Activated naive CD8-positive, alpha-beta T cell treated with anti-CD3 and anti-CD28 coated beads, Interleukin-2, amount 10 ng/mL, durations not matched to agents 7 days and 5 days (primary cell): ENCODE measurements around the gene CD200R1L. TPM values are rescaled to one million over a fixed set of nuclear protein-coding genes. Genes with fewer than 3 reads are reported as not detected.
"Not testable (repeated sequence)": the region's sequence is repeated elsewhere in the genome, so short reads cannot be mapped to it uniquely, and the experiment has no call there.

Experiments
- ATAC-seq: fragments of 150-1000 bp; cut with Tn5 transposase; one replicate; pipeline ENCODE4 v1.10.0; 2021; ENCODE audit warnings: low read depth, moderate library complexity
- POLR2A ChIA-PET: fragments of 350-600 bp; sonication (Branson Sonifier 250); formaldehyde crosslinking; loops from one replicate; lab custom pipeline; 2021; ENCODE audit warnings: antibody characterized with exemption; lab: Charles Lee
- DNase-seq: peaks from one replicate; pipeline ENCODE4 v3.0.0; 2021
- H3K27ac Mint-ChIP-seq: one replicate; pipeline ENCODE4 v1.8.0; 2022; ENCODE audit warnings: mild to moderate bottlenecking, mixed read lengths
- H3K27me3 Mint-ChIP-seq: one replicate; pipeline ENCODE4 v1.8.0; 2022; ENCODE audit warnings: mild to moderate bottlenecking, moderate library complexity, mixed read lengths
- H3K36me3 Mint-ChIP-seq: one replicate; pipeline ENCODE4 v1.8.0; 2021; ENCODE audit warnings: mild to moderate bottlenecking, mixed read lengths
- H3K4me1 Mint-ChIP-seq: one replicate; pipeline ENCODE4 v1.8.0; 2021; ENCODE audit warnings: mixed read lengths
- H3K4me3 Mint-ChIP-seq: one replicate; pipeline ENCODE4 v1.8.0; 2022; ENCODE audit warnings: mild to moderate bottlenecking, moderate library complexity, mixed read lengths
- H3K9me3 Mint-ChIP-seq: one replicate; pipeline ENCODE4 v1.8.0; 2021; ENCODE audit warnings: mixed read lengths
- total RNA-seq, 2 experiments: library from RNA; stranded (reverse); gene quantifications; one replicate each; pipeline ENCODE4 v1.2.3, GENCODE V29; 2021

Gene CD200R1L
- total RNA-seq, 2 experiments from 2014 or later, result not detected

GRCh38 chr3:112857526-112857925 lies 10.9 kb upstream of the CD200R1L start:
- no peak for ATAC-seq
- POLR2A ChIA-PET, result no interaction called here
- peaks cover 15% of the 10 kb centered on the region for H3K9me3 Mint-ChIP-seq
- peaks cover 23% of the 10 kb centered on the region for H3K4me1 Mint-ChIP-seq
- no peak for DNase-seq
- peaks cover 14% of the 10 kb centered on the region for H3K36me3 Mint-ChIP-seq
- no peaks in the 10 kb centered on the region for H3K27me3 Mint-ChIP-seq
- no peak overlapping the region for H3K27ac Mint-ChIP-seq
- peak overlapping the region; percentile 2 for H3K4me3 Mint-ChIP-seq

- H3K4me3 Mint-ChIP-seq, result peak overlapping the region; percentile 13
- ATAC-seq, result peak; percentile 74
- POLR2A ChIA-PET, result no interaction called here
- peaks cover 23% of the 10 kb centered on the region for H3K36me3 Mint-ChIP-seq
- H3K27ac Mint-ChIP-seq, result peak overlapping the region; percentile 52
- DNase-seq, result no peak
- no peaks in the 10 kb centered on the region for H3K27me3 Mint-ChIP-seq
- peaks cover 23% of the 10 kb centered on the region for H3K4me1 Mint-ChIP-seq
- H3K9me3 Mint-ChIP-seq, result peaks cover 23% of the 10 kb centered on the region
Measured at GRCh38 chr3:112856537-112856936, 9.9 kb upstream of the CD200R1L start.

GRCh38 chr3:112855883-112856282 lies 9.2 kb upstream of the CD200R1L start:
- peaks cover 23% of the 10 kb centered on the region for H3K4me1 Mint-ChIP-seq
- peaks cover 29% of the 10 kb centered on the region for H3K9me3 Mint-ChIP-seq
- ATAC-seq, result no peak
- no peaks in the 10 kb centered on the region for H3K27me3 Mint-ChIP-seq
- POLR2A ChIA-PET, result no interaction called here
- no peak for DNase-seq
- H3K36me3 Mint-ChIP-seq, result peaks cover 28% of the 10 kb centered on the region
- no peak overlapping the region for H3K4me3 Mint-ChIP-seq
- no peak overlapping the region for H3K27ac Mint-ChIP-seq

GRCh38 chr3:112855074-112855473 lies 8.4 kb upstream of the CD200R1L start:
- POLR2A ChIA-PET, H3K27me3 Mint-ChIP-seq, H3K27ac Mint-ChIP-seq, ATAC-seq, DNase-seq, H3K4me3 Mint-ChIP-seq: not testable (repeated sequence)
- H3K4me1 Mint-ChIP-seq, result peaks cover 23% of the 10 kb centered on the region
- H3K9me3 Mint-ChIP-seq, result peaks cover 37% of the 10 kb centered on the region
- peaks cover 36% of the 10 kb centered on the region for H3K36me3 Mint-ChIP-seq

GRCh38 chr3:112848196-112848595 lies 1.5 kb upstream of the CD200R1L start:
- Mint-ChIP-seq H3K36me3 (peaks cover 54% of the 10 kb centered on the region), H3K9me3 (peaks cover 46% of the 10 kb centered on the region)
- no peak for DNase-seq

GRCh38 chr3:112847692-112848091 lies 1.0 kb upstream of the CD200R1L start:
- Mint-ChIP-seq H3K9me3 (peaks cover 50% of the 10 kb centered on the region), H3K27ac (peak overlapping the region; percentile 88), H3K36me3 (peaks cover 57% of the 10 kb centered on the region), H3K27me3 (no peaks in the 10 kb centered on the region), H3K4me3 (peak overlapping the region; percentile 55), H3K4me1 (peaks cover 30% of the 10 kb centered on the region)
- POLR2A ChIA-PET, result interaction anchor here (0.7 to 1.1 kb wide), 2 partner anchors 36 to 127 kb away, joined by 3 read pairs; partner anchors contain the start of gene CD200R1
- peak; percentile 60 for DNase-seq
- ATAC-seq, result peak; percentile 88

More at GRCh38 chr3:112848196-112848595, 1.5 kb upstream of the CD200R1L start:
- peak; percentile 64 for ATAC-seq
- peak overlapping the region; percentile 55 for H3K4me3 Mint-ChIP-seq
- POLR2A ChIA-PET, result interaction anchor here (1.1 kb wide), 1 partner anchor 127 kb away, joined by 3 read pairs; the partner anchor contains the start of gene CD200R1
- peak overlapping the region; percentile 88 for H3K27ac Mint-ChIP-seq
- H3K27me3 Mint-ChIP-seq, result no peaks in the 10 kb centered on the region
- peaks cover 30% of the 10 kb centered on the region for H3K4me1 Mint-ChIP-seq

GRCh38 chr3:112845772-112846171 lies 892 bp downstream of the CD200R1L start:
- ATAC-seq (no peak), DNase-seq (no peak)
- POLR2A ChIA-PET, result no interaction called here
- Mint-ChIP-seq H3K9me3 (peaks cover 38% of the 10 kb centered on the region), H3K27me3 (no peaks in the 10 kb centered on the region), H3K27ac (no peak overlapping the region), H3K36me3 (peaks cover 43% of the 10 kb centered on the region), H3K4me1 (peaks cover 30% of the 10 kb centered on the region), H3K4me3 (no peak overlapping the region)

- POLR2A ChIA-PET, result no interaction called here
- Mint-ChIP-seq H3K36me3 (no peaks in the 10 kb centered on the region), H3K9me3 (no peaks in the 10 kb centered on the region), H3K4me1 (no peaks in the 10 kb centered on the region), H3K27me3 (no peaks in the 10 kb centered on the region), H3K27ac (no peak overlapping the region), H3K4me3 (no peak overlapping the region)
- ATAC-seq (no peak), DNase-seq (no peak)
Measured at GRCh38 chr3:112829046-112829445, 17.6 kb downstream of the CD200R1L start.

- no peak overlapping the region for H3K4me3 Mint-ChIP-seq
- no peak overlapping the region for H3K27ac Mint-ChIP-seq
- peaks cover 1% of the 10 kb centered on the region for H3K36me3 Mint-ChIP-seq
Measured at GRCh38 chr3:112822064-112823055, 24.3 kb downstream of the CD200R1L start.

GRCh38 chr3:112818289-112818688 lies 28.4 kb downstream of the CD200R1L start:
- POLR2A ChIA-PET, result no interaction called here
- Mint-ChIP-seq H3K9me3 (peaks cover 1% of the 10 kb centered on the region), H3K27ac (no peak overlapping the region)

More at GRCh38 chr3:112822064-112823055, 24.3 kb downstream of the CD200R1L start:
- H3K27me3 Mint-ChIP-seq, result peaks cover 3% of the 10 kb centered on the region
- H3K9me3 Mint-ChIP-seq, result peaks cover 1% of the 10 kb centered on the region
- ATAC-seq (no peak), DNase-seq (no peak)
- POLR2A ChIA-PET, result no interaction called here
- H3K4me1 Mint-ChIP-seq, result peaks cover 1% of the 10 kb centered on the region

GRCh38 chr3:112817797-112818196 lies 28.9 kb downstream of the CD200R1L start:
- no peak for ATAC-seq
- DNase-seq, result no peak
- peaks cover 10% of the 10 kb centered on the region for H3K4me1 Mint-ChIP-seq
- peaks cover 4% of the 10 kb centered on the region for H3K36me3 Mint-ChIP-seq
- peaks cover 3% of the 10 kb centered on the region for H3K27me3 Mint-ChIP-seq
- no peak overlapping the region for H3K27ac Mint-ChIP-seq
- POLR2A ChIA-PET, result no interaction called here
- H3K4me3 Mint-ChIP-seq, result no peak overlapping the region
- peaks cover 1% of the 10 kb centered on the region for H3K9me3 Mint-ChIP-seq

More at GRCh38 chr3:112818289-112818688, 28.4 kb downstream of the CD200R1L start:
- ATAC-seq, result no peak
- Mint-ChIP-seq H3K36me3 (peaks cover 2% of the 10 kb centered on the region), H3K4me1 (peaks cover 9% of the 10 kb centered on the region), H3K4me3 (no peak overlapping the region), H3K27me3 (peaks cover 3% of the 10 kb centered on the region)
- no peak for DNase-seq

- peaks cover 4% of the 10 kb centered on the region for H3K36me3 Mint-ChIP-seq
- no peak for DNase-seq
- H3K27me3 Mint-ChIP-seq, result peaks cover 3% of the 10 kb centered on the region
- H3K4me3 Mint-ChIP-seq, result no peak overlapping the region
- no peak for ATAC-seq
- H3K27ac Mint-ChIP-seq, result no peak overlapping the region
- POLR2A ChIA-PET, result no interaction called here
- peaks cover 1% of the 10 kb centered on the region for H3K9me3 Mint-ChIP-seq
- H3K4me1 Mint-ChIP-seq, result peaks cover 13% of the 10 kb centered on the region
Measured at GRCh38 chr3:112817271-112817670, 29.4 kb downstream of the CD200R1L start.

GRCh38 chr3:112815981-112816380 lies 30.7 kb downstream of the CD200R1L start:
- DNase-seq (no peak), ATAC-seq (no peak)
- Mint-ChIP-seq H3K4me3 (no peak overlapping the region), H3K27ac (no peak overlapping the region), H3K36me3 (peaks cover 4% of the 10 kb centered on the region), H3K4me1 (peaks cover 21% of the 10 kb centered on the region), H3K27me3 (peaks cover 1% of the 10 kb centered on the region), H3K9me3 (peaks cover 1% of the 10 kb centered on the region)
- POLR2A ChIA-PET, result no interaction called here
